Measurements from ENCODE around the gene PTPN14. TPM values are rescaled to one million over a fixed set of nuclear protein-coding genes. Genes with fewer than 3 reads are reported as not detected.

PTPN14 gene
- total and polyA plus RNA-seq, 2 of the 4 experiments (the other 2 are of a cell fraction): 21.5 to 31.7 TPM

- H3K23ac ChIP-seq (ENCODE audit: low read depth, low read length): no peak overlapping the region
- H3K4me1 ChIP-seq (ENCODE audit: control insufficient read depth, insufficient read depth, low read length): peaks cover 19% of the 10 kb centered on the region
- no peak overlapping the region for H2BK5ac ChIP-seq (ENCODE audit: low read depth, low read length, poor library complexity, severe bottlenecking)
- peaks cover 16% of the 10 kb centered on the region for H3K9me1 ChIP-seq (ENCODE audit: insufficient read depth, low read length)
- CTCF ChIA-PET: no interaction called here
- H4K5ac ChIP-seq (ENCODE audit: low read depth, low read length): no peak overlapping the region
- no peak overlapping the region for H3K14ac ChIP-seq (replicated peaks; ENCODE audit: low read depth, low read length)
- no peak overlapping the region for H2AFZ ChIP-seq (replicated peaks; ENCODE audit: low read length, poor library complexity)
- POLR2A ChIA-PET (ENCODE audit: unreplicated experiment): no interaction called here
- H3K9me3 ChIP-seq (ENCODE audit: control insufficient read depth, insufficient read depth, low read length): no peaks in the 10 kb centered on the region
- H2AK9ac ChIP-seq (replicated peaks; ENCODE audit: low read depth, low read length, poor library complexity): no peak overlapping the region
- no peak overlapping the region for H4K8ac ChIP-seq (ENCODE audit: low read depth in 2 of 2, low read length in 2 of 2)
- no peak overlapping the region for H3K27ac ChIP-seq (ENCODE audit: insufficient read depth, low read length)
- ATAC-seq (ENCODE audit: low read depth): no peak
- H3K4me3 ChIP-seq (ENCODE audit: insufficient read depth, low read depth, low read length): no peak overlapping the region
- no peak overlapping the region for H3K4ac ChIP-seq (ENCODE audit: low read depth, low read length)
- no peak overlapping the region for H2BK15ac ChIP-seq (ENCODE audit: low read depth, low read length)
- no peak overlapping the region for H3K18ac ChIP-seq (ENCODE audit: low read depth, low read length)
- H2AK5ac ChIP-seq (ENCODE audit: low read depth, low read length): no peak overlapping the region; the same call in 1 of the 2 replicates
- no peak overlapping the region for H2BK120ac ChIP-seq (ENCODE audit: low read depth, low read length)
- peaks cover 40 to 76% of the 10 kb centered on the region in 2 experiments for H3K79me1 ChIP-seq (ENCODE audit: low read depth in 1 of 2, low read length in 2 of 2)
- TF ChIP-seq USF2 (IDR thresholded peaks at IDR 0.05; ENCODE audit: low read depth, low read length) (no peak), CEBPB (IDR thresholded peaks at IDR 0.05; ENCODE audit: low read depth, low read length) (no peak), ELK1 (IDR thresholded peaks at IDR 0.05; ENCODE audit: borderline replicate concordance, low read depth, low read length) (no peak), MAZ (IDR thresholded peaks at IDR 0.05; ENCODE audit: borderline replicate concordance, low read depth, low read length) (no peak), POLR2A (IDR thresholded peaks at IDR 0.05; ENCODE audit: low read depth, low read length) (no peak), MXI1 (IDR thresholded peaks at IDR 0.05; ENCODE audit: borderline replicate concordance, low read depth, low read length) (no peak), FOS (IDR thresholded peaks at IDR 0.05; ENCODE audit: low read depth, low read length) (no peak), RFX5 (IDR thresholded peaks at IDR 0.05; ENCODE audit: low read depth, low read length) (no peak), RAD21 (IDR thresholded peaks at IDR 0.05; ENCODE audit: low read length) (no peak), RCOR1 (IDR thresholded peaks at IDR 0.05; ENCODE audit: insufficient replicate concordance, low read length) (no peak), NFE2L2 (IDR thresholded peaks at IDR 0.05; ENCODE audit: low read depth, low read length) (no peak), SMC3 (IDR thresholded peaks at IDR 0.05; ENCODE audit: low read depth, low read length) (no peak), MAFK (IDR thresholded peaks at IDR 0.05; ENCODE audit: low read depth, low read length) (no peak), CHD1 (IDR thresholded peaks at IDR 0.05; ENCODE audit: low read depth, low read length) (no peak), BHLHE40 (IDR thresholded peaks at IDR 0.05; ENCODE audit: low read depth, low read length) (no peak), CTCF (conservative IDR thresholded peaks at IDR 0.05; ENCODE audit: low read depth, low read length) (no peak)
- no CpG with 5 or more reads among the region's 2 CpGs for WGBS, 2 experiments (ENCODE audit: extremely low coverage in 2 of 2, insufficient read length in 1 of 2)
- H3K27me3 ChIP-seq (ENCODE audit: control insufficient read depth, insufficient read depth, low read length): no peaks in the 10 kb centered on the region
- in situ Hi-C loops (cut with MboI; ENCODE audit: low sequenced_read_pairs): no loop called here
- H3K4me2 ChIP-seq (ENCODE audit: low read depth, low read length): no peak overlapping the region
- intact Hi-C loops (cut with micrococcal nuclease): no loop called here
- dilution Hi-C loops (cut with HindIII; ENCODE audit: low sequenced_read_pairs, unreplicated experiment): no loop called here
- peaks cover 49% of the 10 kb centered on the region for H4K20me1 ChIP-seq (ENCODE audit: insufficient read depth, low read length)
- no peak for DNase-seq
- H2BK20ac ChIP-seq (ENCODE audit: low read depth, low read length): no peak overlapping the region
- no peak overlapping the region for H4K91ac ChIP-seq (ENCODE audit: insufficient read depth, low read depth, low read length)
- H3K9ac ChIP-seq (ENCODE audit: low read depth, low read length): no peak overlapping the region
- no peaks in the 10 kb centered on the region for H3K36me3 ChIP-seq (ENCODE audit: control insufficient read depth, insufficient read depth, low read length)
- H3K56ac ChIP-seq (ENCODE audit: extremely low read depth, insufficient read depth, low read length): no peak overlapping the region
- BruUV-seq (replicated peaks): no TSS peak
Observed at GRCh38 chr1:214471458-214471857, 79.9 kb downstream of the PTPN14 start.

All from IMR-90 (cell line).